OCI-LY1 (cell line): ENCODE data around the gene ABLIM2.

Experiments
- CTCF ChIP-seq: fragments of 200-600 bp; sonication (generic), shearing (Covaris generic); IDR thresholded peaks from 2 replicates; pipeline ENCODE4 v1.5.1; 2017; ENCODE audit warnings: mild to moderate bottlenecking, antibody characterized with exemption, low read length, moderate library complexity, mixed read lengths
- EZH2 ChIP-seq: fragments of 200-600 bp; sonication (generic), shearing (Covaris generic); IDR thresholded peaks from 2 replicates; pipeline ENCODE4 v1.8.0; 2017; ENCODE audit warnings: borderline replicate concordance, mixed run types, mild to moderate bottlenecking, antibody characterized with exemption, low read length, moderate library complexity, mixed read lengths

GRCh38 chr4:8041868-8042267 is 116.7 kb downstream of the ABLIM2 start:
- TF ChIP-seq CTCF (no peak), EZH2 (no peak)
